GM18505 (cell line): Measurements from ENCODE around the gene WBP11.

Source experiments
- ATAC-seq: cut with Tn5 transposase; IDR thresholded peaks from one replicate; pipeline ENCODE4 v1.9.1; 2021; ENCODE audit not compliant: unreplicated experiment
- POLR2A ChIP-seq: IDR thresholded peaks from 4 replicates; pipeline ENCODE4 v1.6.1; 2011; ENCODE audit warnings: borderline replicate concordance; ENCODE audit not compliant: insufficient read depth, insufficient read length; ENCODE audit errors: extremely low read depth

Gene WBP11

DNA sequence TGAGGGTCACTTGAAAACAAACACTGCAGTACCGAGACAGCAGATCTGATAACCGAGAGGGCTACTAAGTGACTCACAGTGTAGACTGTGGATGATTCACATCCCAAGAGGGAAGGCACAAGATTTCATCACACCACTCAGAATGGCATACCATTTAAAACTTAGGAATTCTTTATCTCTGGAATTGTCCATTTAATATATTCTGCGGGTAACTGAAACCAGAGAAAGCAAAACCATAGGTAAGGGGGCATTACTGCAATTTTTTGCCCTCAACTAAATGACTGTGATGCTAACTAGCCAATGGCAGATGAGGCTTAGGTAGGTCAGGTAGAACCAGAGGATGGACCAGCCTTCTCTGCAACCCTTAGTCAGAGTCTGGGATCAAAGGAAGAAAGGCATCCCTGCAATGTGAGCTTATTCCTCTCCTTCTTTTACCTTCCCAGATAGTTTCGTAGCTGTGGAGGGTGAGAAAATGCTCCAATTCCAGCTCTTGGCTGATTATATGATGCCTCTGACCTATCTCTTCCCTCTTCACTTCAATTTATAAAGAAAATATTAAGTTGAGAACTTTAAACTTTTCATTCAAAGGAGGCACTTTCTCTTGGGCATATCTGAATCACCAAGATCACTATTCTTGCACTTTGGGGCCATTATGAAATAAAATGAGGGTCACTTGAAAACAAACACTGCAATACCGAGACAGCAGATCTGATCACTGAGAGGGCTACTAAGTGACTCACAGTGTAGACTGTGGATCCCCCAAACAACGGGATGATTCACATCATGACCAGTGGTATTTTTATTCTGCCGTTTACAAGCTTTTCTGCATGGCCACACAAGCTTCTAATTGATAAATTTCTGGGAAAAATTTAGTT lies 33.3 kb upstream of the WBP11 start:
- ATAC-seq, result no peak
- no peak for TF ChIP-seq POLR2A

DNA sequence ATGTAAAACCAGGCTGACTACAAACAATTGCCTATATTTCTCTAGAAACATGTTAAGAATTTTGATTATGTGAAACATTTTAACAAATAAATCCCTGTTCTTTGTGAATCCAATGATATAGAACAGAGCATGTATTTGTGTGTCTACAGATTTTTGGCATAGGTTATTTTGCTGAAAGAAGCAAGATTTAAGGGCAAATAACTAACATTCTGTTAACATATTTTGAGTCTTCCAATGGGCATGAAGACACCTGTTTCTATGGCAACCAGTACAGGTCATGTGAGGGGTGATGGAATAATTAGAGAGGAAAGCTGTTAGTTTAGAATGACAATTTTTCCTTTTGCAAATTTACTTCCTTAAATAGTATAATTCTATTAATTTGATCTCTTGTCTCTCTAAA lies 31.2 kb upstream of the WBP11 start:
- ATAC-seq, result no peak
- TF ChIP-seq POLR2A, result no peak

DNA sequence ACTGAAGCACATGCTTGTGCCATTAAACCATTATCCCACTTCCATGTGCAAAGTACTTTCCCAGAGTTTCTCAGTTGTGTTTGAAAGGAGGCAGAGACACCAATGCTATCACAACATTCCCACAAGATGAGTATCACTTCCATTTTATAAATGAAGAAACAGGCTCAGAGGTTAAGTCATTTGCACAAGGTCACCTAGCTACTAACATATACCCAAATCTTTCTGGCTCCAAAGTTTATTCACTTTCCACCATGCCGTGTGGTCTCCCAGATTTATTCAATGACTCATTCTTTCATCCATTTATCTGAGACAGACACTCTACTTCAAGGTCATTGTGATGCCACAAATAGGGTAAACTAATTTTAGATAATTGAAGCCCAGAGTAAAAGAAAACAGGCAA lies 30.7 kb upstream of the WBP11 start:
- no peak for ATAC-seq
- TF ChIP-seq POLR2A, result no peak

DNA sequence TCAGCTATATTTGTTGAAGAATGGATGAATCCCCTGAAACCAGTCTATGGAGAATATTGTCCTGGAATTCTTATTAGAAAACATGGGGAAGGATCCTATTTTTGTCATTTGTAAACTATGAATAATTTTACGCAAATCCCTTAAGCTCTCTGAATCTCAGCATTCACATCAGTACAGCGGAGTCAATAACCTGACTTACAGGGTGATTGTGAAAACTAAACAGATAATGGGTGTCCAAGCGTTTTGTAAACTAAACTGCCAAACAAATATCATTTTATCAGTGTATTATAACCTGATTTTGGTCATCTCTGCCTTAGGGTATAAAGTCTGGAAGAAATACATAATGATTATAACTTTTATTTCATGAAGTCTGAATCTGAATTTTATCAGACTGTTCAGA lies 30.1 kb upstream of the WBP11 start:
- TF ChIP-seq POLR2A, result no peak
- no peak for ATAC-seq

DNA sequence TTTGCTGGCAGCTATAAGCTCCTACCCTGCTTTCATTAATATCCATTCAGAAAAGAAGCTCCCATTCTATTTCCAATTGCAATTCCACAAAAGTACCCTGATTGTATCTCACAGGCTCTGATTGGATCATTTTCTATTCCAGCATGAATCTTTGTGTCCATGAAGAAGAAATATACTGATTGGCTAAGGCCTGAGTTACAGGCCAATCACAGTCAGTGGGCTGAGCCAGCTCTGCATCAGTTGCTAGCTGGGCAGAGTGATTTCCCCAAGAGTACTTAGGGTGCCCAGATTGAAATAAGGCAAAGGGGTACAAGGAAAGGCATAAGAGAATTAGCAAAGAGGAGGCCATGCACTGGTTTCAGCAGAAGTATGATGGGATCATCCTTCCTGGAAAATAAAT lies 25.6 kb upstream of the WBP11 start:
- ATAC-seq, result peak; percentile 59

DNA sequence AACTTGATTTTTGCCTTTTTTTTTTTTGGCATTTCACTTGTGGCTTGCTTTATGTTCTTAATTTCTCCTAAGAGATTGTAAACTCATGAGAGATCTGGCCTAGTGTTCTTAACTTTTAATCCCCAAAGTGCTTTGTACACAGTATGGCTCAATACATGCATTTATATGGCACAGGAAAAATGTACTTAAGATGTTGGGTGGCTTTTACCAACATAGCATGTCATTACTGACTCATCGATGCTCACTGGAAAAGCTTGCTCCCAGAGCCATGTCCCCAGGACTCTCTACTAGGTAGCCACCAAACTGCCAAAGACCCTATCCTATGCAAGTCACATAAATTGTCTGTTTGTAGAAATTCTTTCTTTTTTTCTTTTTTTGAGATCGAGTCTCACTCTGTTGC lies 23.8 kb upstream of the WBP11 start:
- TF ChIP-seq POLR2A, result no peak
- no peak for ATAC-seq

More for the DNA sequence above, 25.6 kb upstream of the WBP11 start:
- no peak for TF ChIP-seq POLR2A

DNA sequence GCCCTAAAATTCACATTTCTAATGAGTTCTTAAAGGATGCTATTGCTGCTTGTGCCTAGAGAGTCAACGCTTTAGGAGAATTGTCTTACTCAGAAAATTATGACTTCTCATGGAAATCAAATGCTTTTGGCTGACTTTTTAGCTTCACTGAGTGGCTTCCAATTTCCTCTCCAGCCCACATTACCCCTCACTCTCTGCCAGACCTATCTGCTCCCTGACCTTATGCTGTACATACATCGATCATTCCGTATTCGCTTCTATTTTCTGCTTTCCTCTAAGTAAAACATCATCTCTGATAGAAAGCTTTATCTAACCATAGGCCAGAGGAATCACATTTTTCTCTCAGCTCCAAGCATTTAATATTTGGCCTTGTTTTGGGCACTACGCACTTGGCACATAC lies 23.2 kb upstream of the WBP11 start:
- TF ChIP-seq POLR2A, result no peak
- no peak for ATAC-seq

DNA sequence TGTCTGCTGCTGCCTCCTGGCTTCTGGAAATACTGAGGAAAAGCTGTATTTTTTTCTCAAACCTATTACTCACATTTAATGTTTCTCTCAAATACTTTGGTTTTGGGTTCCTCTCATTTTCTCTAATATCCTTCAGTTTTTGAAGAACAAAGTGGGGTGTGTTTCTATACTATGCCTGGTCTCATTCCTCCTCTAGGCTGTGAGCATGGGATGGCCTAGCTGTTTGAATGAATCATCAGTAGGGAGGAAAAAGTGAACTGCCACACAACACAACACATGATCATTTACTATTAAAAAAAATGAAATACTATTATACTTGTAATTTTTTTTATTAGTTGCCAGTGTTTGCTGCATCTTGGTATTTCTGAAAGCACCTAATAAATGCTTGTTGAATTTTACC lies 22.0 kb upstream of the WBP11 start:
- no peak for ATAC-seq
- TF ChIP-seq POLR2A, result no peak

DNA sequence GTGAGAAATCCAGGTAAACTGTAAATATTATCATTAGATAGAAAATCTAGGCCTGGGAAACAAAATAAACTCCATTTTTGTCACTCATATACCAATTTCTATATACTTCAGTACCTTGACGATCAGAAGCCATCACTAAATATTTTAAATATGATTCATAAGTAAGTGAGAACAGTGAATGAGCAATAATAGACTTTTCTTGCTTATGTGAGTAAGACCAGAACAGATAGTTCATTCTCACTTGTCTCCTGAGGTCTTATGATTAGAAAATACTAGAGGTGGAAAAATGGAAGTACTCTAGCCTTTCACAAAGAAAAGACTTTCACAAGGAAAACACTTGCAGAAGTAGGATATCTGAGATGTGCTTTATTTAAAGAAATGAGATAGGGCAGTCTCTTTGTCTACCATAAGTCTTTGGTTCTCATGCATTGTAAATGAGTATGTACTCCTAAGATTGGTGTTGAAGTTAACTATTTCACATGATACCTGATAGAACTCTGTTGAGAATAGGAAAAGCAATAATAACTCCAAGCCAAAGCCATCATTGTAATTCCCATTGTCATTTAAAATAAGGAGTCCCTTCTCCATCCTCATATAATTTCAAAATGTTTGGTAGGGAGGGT lies 20.8 kb upstream of the WBP11 start:
- TF ChIP-seq POLR2A, result no peak
- no peak for ATAC-seq

DNA sequence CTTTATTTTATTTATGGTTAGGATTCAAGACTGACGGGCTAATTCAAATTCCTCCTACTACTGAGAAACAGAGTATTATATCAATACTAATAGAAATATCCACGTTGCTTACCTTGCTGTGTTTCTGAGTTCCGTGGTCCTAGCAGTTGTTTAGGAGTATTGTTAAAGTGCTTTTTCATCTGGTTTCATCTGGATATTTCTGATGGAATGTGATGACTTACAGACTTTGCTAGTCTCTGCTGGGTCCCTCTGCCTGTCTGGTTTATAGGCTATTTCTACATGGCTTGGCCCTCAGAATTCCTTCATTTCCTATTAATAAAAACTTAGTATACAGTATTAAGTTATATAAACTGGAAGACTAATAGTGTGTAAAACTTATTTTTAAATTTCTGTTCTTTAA lies 10.7 kb upstream of the WBP11 start, which contains the start of gene SMCO3:
Gene SMCO3 (minus strand): TSS at position 169 of the 400 bp plus-strand sequence. CDS start 7,502 bp downstream, outside the sequence.
- TF ChIP-seq POLR2A, result no peak
- ATAC-seq, result no peak

DNA sequence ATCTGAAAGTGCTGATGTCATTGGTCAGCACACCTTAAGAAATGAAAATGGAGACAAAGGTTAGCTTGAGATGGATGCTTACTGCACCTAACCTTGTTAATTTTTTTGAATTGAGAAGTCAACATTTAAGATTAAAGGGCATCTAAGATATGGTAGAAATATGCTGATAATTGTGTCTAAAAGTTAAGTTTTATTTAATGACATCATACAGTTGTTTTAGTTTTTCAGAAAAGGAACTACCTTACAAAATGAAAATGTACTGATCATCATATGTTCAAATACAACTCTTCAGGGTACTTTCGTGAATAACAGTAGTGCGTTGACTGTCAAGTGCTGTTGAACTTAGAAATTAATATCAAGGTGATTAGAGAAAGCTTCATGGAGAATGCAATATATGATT lies 8.2 kb upstream of the WBP11 start:
- TF ChIP-seq POLR2A, result no peak
- no peak for ATAC-seq

DNA sequence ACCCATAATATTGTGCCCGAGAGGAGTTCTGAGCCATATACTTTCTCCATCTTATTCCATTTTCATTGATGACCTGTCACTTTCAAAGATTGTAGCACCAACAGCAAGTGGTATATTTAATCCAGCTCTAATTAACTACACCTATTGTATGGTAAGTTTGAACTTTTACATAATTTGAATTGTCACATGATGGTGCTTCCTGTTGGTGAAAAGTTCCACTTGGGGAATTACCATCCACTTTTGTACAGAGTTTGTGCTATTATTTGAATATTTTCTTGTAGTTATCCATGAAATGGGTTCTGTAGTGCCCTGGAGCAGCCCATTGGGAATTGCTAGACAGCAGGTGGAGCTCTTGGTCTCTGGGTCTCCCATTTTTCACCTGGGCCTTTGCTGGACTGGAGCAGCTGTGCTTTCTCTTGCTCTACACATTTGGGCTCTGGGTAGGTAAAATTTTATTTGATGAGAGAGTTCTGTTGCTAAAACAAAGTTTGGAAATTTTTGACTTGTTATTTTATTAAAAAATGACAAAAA lies 7.7 kb upstream of the WBP11 start:
- no peak for ATAC-seq

DNA sequence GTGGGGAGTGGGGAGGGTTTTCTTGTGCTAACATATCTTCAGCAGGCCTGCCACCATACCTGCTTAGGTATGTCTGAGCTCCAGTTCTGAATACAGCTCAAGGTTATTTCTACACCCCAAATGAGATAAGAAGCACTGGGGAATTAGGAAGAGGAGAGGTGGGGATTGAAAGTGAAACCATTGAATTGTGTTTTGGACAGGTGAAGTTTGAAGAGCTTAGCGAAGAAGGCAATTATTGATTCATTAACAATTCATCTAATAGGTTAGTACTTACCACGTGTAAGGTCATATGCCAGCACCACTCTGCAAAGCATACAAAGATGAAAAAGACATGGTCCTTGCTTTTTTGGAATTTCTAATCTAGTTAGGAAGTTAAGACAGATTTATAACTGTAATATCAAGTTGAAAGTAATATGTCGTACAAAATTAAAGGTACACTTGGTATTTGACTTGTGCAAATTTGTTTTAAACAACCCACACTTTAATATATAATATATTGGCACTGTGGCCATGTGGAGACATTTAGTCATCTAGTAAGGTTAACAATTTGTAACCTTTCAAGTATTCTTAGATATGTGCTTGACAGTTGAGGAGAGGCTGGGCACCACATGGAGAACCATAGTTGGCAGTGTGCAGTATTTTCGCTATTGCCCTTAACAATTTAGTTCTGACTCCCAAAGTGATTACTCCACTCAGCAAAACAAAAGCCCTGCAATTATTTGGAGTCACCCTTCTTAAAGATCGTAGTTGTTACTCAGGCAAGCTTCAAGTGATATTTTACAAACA lies 7.1 kb upstream of the WBP11 start:
- no peak for ATAC-seq
- no peak for TF ChIP-seq POLR2A

More for the DNA sequence above, 7.7 kb upstream of the WBP11 start:
- TF ChIP-seq POLR2A, result no peak
